GM18517 (cell line): Measurements from ENCODE around the gene PER2.

Experiments
- ATAC-seq: cut with Tn5 transposase; IDR thresholded peaks from one replicate; pipeline ENCODE4 v1.9.1; 2021; ENCODE audit warnings: mild to moderate bottlenecking, moderate library complexity; ENCODE audit not compliant: unreplicated experiment

Gene PER2

GRCh38 chr2:238251986-238252385, 36.4 kb downstream of the PER2 start:
- no peak for ATAC-seq

- ATAC-seq, result no peak
These were observed 37.1 kb downstream of the PER2 start for GRCh38 chr2:238251331-238251730.

GRCh38 chr2:238250896-238251295, 37.5 kb downstream of the PER2 start:
- ATAC-seq, result no peak

- ATAC-seq, result no peak
These were observed 40.5 kb downstream of the PER2 start for GRCh38 chr2:238247841-238248453.

- no peak for ATAC-seq
These were observed 41.2 kb downstream of the PER2 start for GRCh38 chr2:238247002-238247822.

GRCh38 chr2:238244151-238244550, 44.3 kb downstream of the PER2 start:
- no peak for ATAC-seq

- ATAC-seq, result no peak
These were observed 44.8 kb downstream of the PER2 start for GRCh38 chr2:238243496-238244076.

GRCh38 chr2:238242731-238243495, 45.5 kb downstream of the PER2 start:
- ATAC-seq, result no peak

GRCh38 chr2:238241970-238242369, 46.4 kb downstream of the PER2 start:
- no peak for ATAC-seq

- ATAC-seq, result no peak
These were observed 47.4 kb downstream of the PER2 start for GRCh38 chr2:238240757-238241711.

GRCh38 chr2:238239863-238240756, 48.3 kb downstream of the PER2 start, which contains the start of gene HES6:
HES6 (minus strand) TSS chr2:238240038; CDS start chr2:238239905, 133 bp downstream.
- peak; percentile 78 for ATAC-seq

GRCh38 chr2:238239543-238239862, 48.9 kb downstream of the PER2 start:
- no peak for ATAC-seq

GRCh38 chr2:238238766-238239542, 49.5 kb downstream of the PER2 start:
- no peak for ATAC-seq

- ATAC-seq, result no peak
These were observed 50.1 kb downstream of the PER2 start for GRCh38 chr2:238238311-238238765.

GRCh38 chr2:238237431-238238135, 50.8 kb downstream of the PER2 start:
- no peak for ATAC-seq

- ATAC-seq, result no peak
These were observed 51.8 kb downstream of the PER2 start for GRCh38 chr2:238236571-238236970.

- ATAC-seq, result no peak
These were observed 52.6 kb downstream of the PER2 start for GRCh38 chr2:238235856-238236255.

GRCh38 chr2:238235331-238235732, 53.1 kb downstream of the PER2 start:
- no peak for ATAC-seq
